HEK293 (cell line): ENCODE results near the gene HDAC7.

ENCODE experiments used
- AEBP2 ChIP-seq: fragments of 450-650 bp; formaldehyde crosslinking; IDR thresholded peaks from 2 replicates; pipeline ENCODE4 v1.5.1; 2016; ENCODE audit warnings: missing biosample characterization, missing genetic modification characterization, borderline replicate concordance
- PRDM1 ChIP-seq: fragments of 450-650 bp; formaldehyde crosslinking; IDR thresholded peaks from 2 replicates; pipeline ENCODE4; 2016; ENCODE audit warnings: missing biosample characterization, missing genetic modification characterization
- YY1 ChIP-seq: fragments of 450-650 bp; formaldehyde crosslinking; IDR thresholded peaks from 2 replicates; pipeline ENCODE4 v1.5.1; 2018; ENCODE audit warnings: missing biosample characterization, missing genetic modification characterization
- ZBTB49 ChIP-seq: fragments of 450-650 bp; formaldehyde crosslinking; IDR thresholded peaks from 2 replicates; pipeline ENCODE4 v1.5.1; 2016; ENCODE audit warnings: missing biosample characterization, missing genetic modification characterization, low read depth
- ZNF114 ChIP-seq: fragments of 450-650 bp; formaldehyde crosslinking; IDR thresholded peaks from 2 replicates; pipeline ENCODE4 v1.5.0; 2017; ENCODE audit warnings: missing biosample characterization, missing genetic modification characterization
- ZNF362 ChIP-seq: fragments of 450-650 bp; formaldehyde crosslinking; IDR thresholded peaks from 2 replicates; pipeline ENCODE4 v1.5.1; 2016; ENCODE audit warnings: missing biosample characterization, missing genetic modification characterization
- ZNF501 ChIP-seq: fragments of 450-650 bp; formaldehyde crosslinking; IDR thresholded peaks from 2 replicates; pipeline ENCODE4 v1.5.1; 2016; ENCODE audit warnings: missing biosample characterization, missing genetic modification characterization
- ZNF555 ChIP-seq: fragments of 450-650 bp; formaldehyde crosslinking; conservative IDR thresholded peaks from 2 replicates; pipeline ENCODE4 v1.5.1; 2017; ENCODE audit warnings: missing biosample characterization, mild to moderate bottlenecking, missing genetic modification characterization, inconsistent platforms
- ZNF560 ChIP-seq: fragments of 450-650 bp; formaldehyde crosslinking; IDR thresholded peaks from 2 replicates; pipeline ENCODE4 v1.5.1; 2017; ENCODE audit warnings: missing biosample characterization, missing genetic modification characterization, borderline replicate concordance
- ZNF600 ChIP-seq: fragments of 450-650 bp; formaldehyde crosslinking; IDR thresholded peaks from 2 replicates; pipeline ENCODE4 v1.5.1; 2016; ENCODE audit warnings: missing biosample characterization, missing genetic modification characterization
- ZNF654 ChIP-seq: fragments of 450-650 bp; formaldehyde crosslinking; IDR thresholded peaks from 2 replicates; pipeline ENCODE4 v1.5.1; 2016; ENCODE audit warnings: low read depth, missing biosample characterization, missing genetic modification characterization
- ZNF658 ChIP-seq: fragments of 450-650 bp; formaldehyde crosslinking; IDR thresholded peaks from 2 replicates; pipeline ENCODE4; 2016; ENCODE audit warnings: missing biosample characterization, missing genetic modification characterization
- TF ChIP-seq, protein P1 (sequence below): fragments of 450-650 bp; formaldehyde crosslinking; IDR thresholded peaks from 2 replicates; pipeline ENCODE4 v1.5.1; 2016; ENCODE audit warnings: missing biosample characterization, missing genetic modification characterization, low read depth
- TF ChIP-seq, protein P2 (sequence below): fragments of 450-650 bp; formaldehyde crosslinking; IDR thresholded peaks from 2 replicates; pipeline ENCODE4 v1.5.1; 2016; ENCODE audit warnings: missing biosample characterization, missing genetic modification characterization

DNA sequence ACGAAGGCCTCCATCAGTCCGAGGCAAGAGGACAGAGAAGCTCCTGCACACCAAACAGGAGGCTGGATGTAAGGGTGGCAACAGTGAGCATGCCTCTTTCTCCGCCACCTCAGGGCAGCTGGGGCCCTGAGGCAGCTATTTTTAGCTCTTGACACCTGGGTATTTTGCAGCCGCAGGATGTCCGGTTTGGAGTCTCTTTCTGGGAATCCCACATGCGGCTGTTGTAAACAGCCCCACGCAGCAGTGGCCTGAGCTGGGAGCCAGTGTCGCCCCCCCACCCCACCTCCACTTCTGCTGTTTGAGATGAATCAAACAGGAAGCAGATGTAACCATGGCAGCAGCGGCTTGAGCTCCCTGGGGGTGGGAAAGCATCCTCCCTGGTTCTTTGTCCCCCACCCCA, 11.7 kb downstream of the HDAC7 start:
- TF ChIP-seq PRDM1 (tag by site-specific recombination) (no peak), ZNF600 (no peak), ZBTB49 (tag by site-specific recombination) (no peak), YY1 (tag by site-specific recombination) (no peak), ZNF555 (no peak), ZNF560 (tag by site-specific recombination) (no peak), ZNF658 (tag by site-specific recombination) (no peak), AEBP2 (tag by site-specific recombination) (no peak), ZNF362 (tag by site-specific recombination) (no peak), ZNF654 (tag by site-specific recombination) (no peak), ZNF114 (tag by site-specific recombination) (no peak), ZNF501 (no peak)
- TF ChIP-seq, protein P1, sequence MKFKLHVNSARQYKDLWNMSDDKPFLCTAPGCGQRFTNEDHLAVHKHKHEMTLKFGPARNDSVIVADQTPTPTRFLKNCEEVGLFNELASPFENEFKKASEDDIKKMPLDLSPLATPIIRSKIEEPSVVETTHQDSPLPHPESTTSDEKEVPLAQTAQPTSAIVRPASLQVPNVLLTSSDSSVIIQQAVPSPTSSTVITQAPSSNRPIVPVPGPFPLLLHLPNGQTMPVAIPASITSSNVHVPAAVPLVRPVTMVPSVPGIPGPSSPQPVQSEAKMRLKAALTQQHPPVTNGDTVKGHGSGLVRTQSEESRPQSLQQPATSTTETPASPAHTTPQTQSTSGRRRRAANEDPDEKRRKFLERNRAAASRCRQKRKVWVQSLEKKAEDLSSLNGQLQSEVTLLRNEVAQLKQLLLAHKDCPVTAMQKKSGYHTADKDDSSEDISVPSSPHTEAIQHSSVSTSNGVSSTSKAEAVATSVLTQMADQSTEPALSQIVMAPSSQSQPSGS (tag by site-specific recombination), result no peak
- TF ChIP-seq, protein P2, sequence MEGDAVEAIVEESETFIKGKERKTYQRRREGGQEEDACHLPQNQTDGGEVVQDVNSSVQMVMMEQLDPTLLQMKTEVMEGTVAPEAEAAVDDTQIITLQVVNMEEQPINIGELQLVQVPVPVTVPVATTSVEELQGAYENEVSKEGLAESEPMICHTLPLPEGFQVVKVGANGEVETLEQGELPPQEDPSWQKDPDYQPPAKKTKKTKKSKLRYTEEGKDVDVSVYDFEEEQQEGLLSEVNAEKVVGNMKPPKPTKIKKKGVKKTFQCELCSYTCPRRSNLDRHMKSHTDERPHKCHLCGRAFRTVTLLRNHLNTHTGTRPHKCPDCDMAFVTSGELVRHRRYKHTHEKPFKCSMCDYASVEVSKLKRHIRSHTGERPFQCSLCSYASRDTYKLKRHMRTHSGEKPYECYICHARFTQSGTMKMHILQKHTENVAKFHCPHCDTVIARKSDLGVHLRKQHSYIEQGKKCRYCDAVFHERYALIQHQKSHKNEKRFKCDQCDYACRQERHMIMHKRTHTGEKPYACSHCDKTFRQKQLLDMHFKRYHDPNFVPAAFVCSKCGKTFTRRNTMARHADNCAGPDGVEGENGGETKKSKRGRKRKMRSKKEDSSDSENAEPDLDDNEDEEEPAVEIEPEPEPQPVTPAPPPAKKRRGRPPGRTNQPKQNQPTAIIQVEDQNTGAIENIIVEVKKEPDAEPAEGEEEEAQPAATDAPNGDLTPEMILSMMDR, result no peak
